Chondrocyte (in vitro differentiated cells): ENCODE results near the gene CAVIN3. TPM values are rescaled to one million over a fixed set of nuclear protein-coding genes. Genes with fewer than 3 reads are reported as not detected.

ENCODE experiments used
- DNase-seq: peaks from one replicate; pipeline ENCODE4 v3.0.0; 2021; ENCODE audit warnings: mixed read lengths, low spot score
- H3K27ac Mint-ChIP-seq: one replicate; pipeline ENCODE4 v1.8.0; 2021; ENCODE audit warnings: mild to moderate bottlenecking, moderate library complexity, mixed read lengths; ENCODE audit not compliant: unreplicated experiment
- H3K27me3 Mint-ChIP-seq: 2 replicates; pipeline ENCODE4 v1.8.0; 2021; ENCODE audit warnings: low read depth, mixed read lengths
- H3K36me3 Mint-ChIP-seq: 2 replicates; pipeline ENCODE4 v1.8.0; 2021; ENCODE audit warnings: low read depth, mixed read lengths
- H3K4me1 Mint-ChIP-seq: 2 replicates; pipeline ENCODE4 v1.8.0; 2021; ENCODE audit warnings: low read depth, mild to moderate bottlenecking, mixed read lengths
- H3K4me3 Mint-ChIP-seq: one replicate; pipeline ENCODE4 v1.8.0; 2021; ENCODE audit warnings: mild to moderate bottlenecking, moderate library complexity, mixed read lengths; ENCODE audit not compliant: unreplicated experiment
- H3K9me3 Mint-ChIP-seq: 2 replicates; pipeline ENCODE4 v1.8.0; 2021; ENCODE audit warnings: low read depth, mixed read lengths
- CTCF ChIP-seq: fragments of 200-600 bp; sonication (generic); IDR thresholded peaks from 2 replicates; pipeline ENCODE4 v1.5.0; 2021; ENCODE audit warnings: antibody characterized with exemption, mild to moderate bottlenecking, moderate library complexity
- total RNA-seq: library from RNA; stranded (reverse); gene quantifications from 3 replicates; pipeline ENCODE4 v1.2.1, GENCODE V29; 2021

Gene CAVIN3
- total RNA-seq, 1 donor from 2014 or later: 123 TPM

- Mint-ChIP-seq H3K4me1 (no peaks in the 10 kb centered on the region), H3K27ac (no peak overlapping the region), H3K4me3 (no peak overlapping the region), H3K9me3 (no peaks in the 10 kb centered on the region), H3K27me3 (peaks cover 34% of the 10 kb centered on the region), H3K36me3 (no peaks in the 10 kb centered on the region)
- TF ChIP-seq CTCF: no peak
- DNase-seq: no peak
Measured at GRCh38 chr11:6305297-6305696, 15.0 kb downstream of the CAVIN3 start.

- no peak overlapping the region for H3K27ac Mint-ChIP-seq
- H3K4me3 Mint-ChIP-seq: no peak overlapping the region
- H3K4me1 Mint-ChIP-seq: no peaks in the 10 kb centered on the region
- no peak for TF ChIP-seq CTCF
- no peaks in the 10 kb centered on the region for H3K9me3 Mint-ChIP-seq
- H3K27me3 Mint-ChIP-seq: peaks cover 32% of the 10 kb centered on the region
- no peaks in the 10 kb centered on the region for H3K36me3 Mint-ChIP-seq
- DNase-seq: no peak
Measured at GRCh38 chr11:6303661-6304060, 16.6 kb downstream of the CAVIN3 start.

- no peak for DNase-seq
- H3K27ac Mint-ChIP-seq: no peak overlapping the region
- H3K9me3 Mint-ChIP-seq: no peaks in the 10 kb centered on the region
- peaks cover 13% of the 10 kb centered on the region for H3K27me3 Mint-ChIP-seq
- no peak for TF ChIP-seq CTCF
- H3K4me3 Mint-ChIP-seq: no peak overlapping the region
- no peaks in the 10 kb centered on the region for H3K36me3 Mint-ChIP-seq
- H3K4me1 Mint-ChIP-seq: no peaks in the 10 kb centered on the region
Measured at GRCh38 chr11:6301096-6301495, 19.2 kb downstream of the CAVIN3 start.

- Mint-ChIP-seq H3K27me3 (peaks cover 8% of the 10 kb centered on the region), H3K27ac (no peak overlapping the region), H3K4me3 (no peak overlapping the region), H3K4me1 (no peaks in the 10 kb centered on the region), H3K36me3 (no peaks in the 10 kb centered on the region), H3K9me3 (no peaks in the 10 kb centered on the region)
- no peak for DNase-seq
- TF ChIP-seq CTCF: no peak
Measured at GRCh38 chr11:6300325-6300724, 20.0 kb downstream of the CAVIN3 start.

GRCh38 chr11:6298605-6299004 lies 21.7 kb downstream of the CAVIN3 start:
- DNase-seq: no peak
- Mint-ChIP-seq H3K27me3 (no peaks in the 10 kb centered on the region), H3K4me3 (no peak overlapping the region), H3K4me1 (no peaks in the 10 kb centered on the region), H3K36me3 (no peaks in the 10 kb centered on the region), H3K27ac (no peak overlapping the region), H3K9me3 (no peaks in the 10 kb centered on the region)
- peak; percentile 73 for TF ChIP-seq CTCF
